Measurements from ENCODE around the gene FBXL5. TPM values are rescaled to one million over a fixed set of nuclear protein-coding genes. Genes with fewer than 3 reads are reported as not detected.

FBXL5 gene
- total RNA-seq, 1 donor from 2014 or later, result 92.2 TPM

- TF ChIP-seq EZH2 (IDR thresholded peaks at IDR 0.05; ENCODE audit: insufficient read depth, low read length) (no peak), CTCF (IDR thresholded peaks at IDR 0.05; ENCODE audit: insufficient read depth, low read depth, low read length) (no peak)
- Histone ChIP-seq H3K4me3 (ENCODE audit: insufficient read depth, low read depth, low read length) (no peak overlapping the region), H3K4me1 (ENCODE audit: insufficient read depth, low read length) (no peaks in the 10 kb centered on the region), H3K9ac (ENCODE audit: low read length) (no peak overlapping the region), H3K27ac (ENCODE audit: low read depth, low read length) (no peak overlapping the region), H3K27me3 (ENCODE audit: insufficient read depth, low read length) (no peaks in the 10 kb centered on the region), H4K20me1 (ENCODE audit: insufficient read depth, low read length) (no peaks in the 10 kb centered on the region), H3K4me2 (ENCODE audit: low read length) (no peak overlapping the region), H3K36me3 (ENCODE audit: insufficient read depth, low read length) (peaks cover 29% of the 10 kb centered on the region), H2AFZ (ENCODE audit: low read depth, low read length) (no peak overlapping the region), H3K79me2 (ENCODE audit: insufficient read depth, low read length) (no peaks in the 10 kb centered on the region), H3K9me3 (ENCODE audit: insufficient read depth, low read depth, low read length) (no peaks in the 10 kb centered on the region)
- Mint-ChIP-seq H3K36me3 (ENCODE audit: low read depth, unreplicated experiment) (peaks cover 31% of the 10 kb centered on the region), H3K27ac (ENCODE audit: unreplicated experiment) (no peak overlapping the region), H3K4me3 (ENCODE audit: unreplicated experiment) (no peak overlapping the region), H3K27me3 (ENCODE audit: low read depth, unreplicated experiment) (no peaks in the 10 kb centered on the region), H3K9me3 (ENCODE audit: unreplicated experiment) (peaks cover 2% of the 10 kb centered on the region), H3K4me1 (ENCODE audit: low read depth, unreplicated experiment) (peaks cover 3% of the 10 kb centered on the region)
- FAIRE-seq, result no peak
- no peak for DNase-seq (ENCODE audit: low read depth)
These were observed 53.3 kb downstream of the FBXL5 start for GRCh38 chr4:15601862-15602261.

- Histone ChIP-seq H3K4me3 (ENCODE audit: insufficient read depth, low read depth, low read length) (no peak overlapping the region), H3K27me3 (ENCODE audit: insufficient read depth, low read length) (no peaks in the 10 kb centered on the region), H2AFZ (ENCODE audit: low read depth, low read length) (no peak overlapping the region), H3K9me3 (ENCODE audit: insufficient read depth, low read depth, low read length) (no peaks in the 10 kb centered on the region), H3K4me1 (ENCODE audit: insufficient read depth, low read length) (no peaks in the 10 kb centered on the region), H3K9ac (ENCODE audit: low read length) (no peak overlapping the region), H4K20me1 (ENCODE audit: insufficient read depth, low read length) (no peaks in the 10 kb centered on the region), H3K4me2 (ENCODE audit: low read length) (no peak overlapping the region), H3K27ac (ENCODE audit: low read depth, low read length) (no peak overlapping the region), H3K79me2 (ENCODE audit: insufficient read depth, low read length) (no peaks in the 10 kb centered on the region), H3K36me3 (ENCODE audit: insufficient read depth, low read length) (peaks cover 25% of the 10 kb centered on the region)
- Mint-ChIP-seq H3K36me3 (ENCODE audit: low read depth, unreplicated experiment) (peaks cover 26% of the 10 kb centered on the region), H3K27ac (ENCODE audit: unreplicated experiment) (no peak overlapping the region), H3K27me3 (ENCODE audit: low read depth, unreplicated experiment) (no peaks in the 10 kb centered on the region), H3K4me1 (ENCODE audit: low read depth, unreplicated experiment) (no peaks in the 10 kb centered on the region), H3K4me3 (ENCODE audit: unreplicated experiment) (no peak overlapping the region), H3K9me3 (ENCODE audit: unreplicated experiment) (peaks cover 2% of the 10 kb centered on the region)
- no peak for FAIRE-seq
- no peak for DNase-seq (ENCODE audit: low read depth)
- TF ChIP-seq CTCF (IDR thresholded peaks at IDR 0.05; ENCODE audit: insufficient read depth, low read depth, low read length) (no peak), EZH2 (IDR thresholded peaks at IDR 0.05; ENCODE audit: insufficient read depth, low read length) (no peak)
These were observed 55.0 kb downstream of the FBXL5 start for GRCh38 chr4:15600176-15600575.

DNA sequence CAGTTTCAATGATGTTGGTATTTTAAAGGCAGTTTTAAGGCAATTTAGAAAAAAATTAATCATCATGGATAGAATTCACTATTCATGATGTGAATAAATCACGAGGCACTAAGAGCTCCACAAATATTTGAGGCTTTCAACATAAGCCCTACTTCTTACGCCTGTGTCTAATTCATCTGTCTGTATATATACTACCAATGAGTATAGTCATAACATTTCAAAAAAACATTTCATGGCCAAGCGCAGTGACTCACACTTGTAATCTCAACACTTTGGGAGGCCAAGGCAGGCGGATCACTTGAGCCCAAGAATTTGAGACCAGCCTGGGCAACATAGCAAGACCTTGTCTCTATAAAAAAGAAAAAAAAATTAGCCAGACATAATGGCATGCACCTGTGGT, 56.5 kb downstream of the FBXL5 start:
- Mint-ChIP-seq H3K27ac (ENCODE audit: unreplicated experiment) (no peak overlapping the region), H3K9me3 (ENCODE audit: unreplicated experiment) (peaks cover 2% of the 10 kb centered on the region)
- FAIRE-seq, result no peak

More for the DNA sequence above, 56.5 kb downstream of the FBXL5 start:
- Histone ChIP-seq H3K79me2 (ENCODE audit: insufficient read depth, low read length) (no peaks in the 10 kb centered on the region), H3K9ac (ENCODE audit: low read length) (no peak overlapping the region), H3K9me3 (ENCODE audit: insufficient read depth, low read depth, low read length) (no peaks in the 10 kb centered on the region), H3K27me3 (ENCODE audit: insufficient read depth, low read length) (no peaks in the 10 kb centered on the region), H2AFZ (ENCODE audit: low read depth, low read length) (no peak overlapping the region), H3K4me2 (ENCODE audit: low read length) (no peak overlapping the region), H3K4me1 (ENCODE audit: insufficient read depth, low read length) (no peaks in the 10 kb centered on the region), H4K20me1 (ENCODE audit: insufficient read depth, low read length) (no peaks in the 10 kb centered on the region), H3K36me3 (ENCODE audit: insufficient read depth, low read length) (peaks cover 21% of the 10 kb centered on the region), H3K27ac (ENCODE audit: low read depth, low read length) (no peak overlapping the region), H3K4me3 (ENCODE audit: insufficient read depth, low read depth, low read length) (no peak overlapping the region)
- Mint-ChIP-seq H3K36me3 (ENCODE audit: low read depth, unreplicated experiment) (peaks cover 16% of the 10 kb centered on the region), H3K4me1 (ENCODE audit: low read depth, unreplicated experiment) (no peaks in the 10 kb centered on the region), H3K27me3 (ENCODE audit: low read depth, unreplicated experiment) (no peaks in the 10 kb centered on the region), H3K4me3 (ENCODE audit: unreplicated experiment) (no peak overlapping the region)
- no peak for TF ChIP-seq EZH2 (IDR thresholded peaks at IDR 0.05; ENCODE audit: insufficient read depth, low read length)
- TF ChIP-seq CTCF (IDR thresholded peaks at IDR 0.05; ENCODE audit: insufficient read depth, low read depth, low read length), result no peak
- DNase-seq (ENCODE audit: low read depth), result peak; percentile 61

All from astrocyte (in vitro differentiated cells and primary cell).